ENCODE data around the gene AIG1.

Gene AIG1

DNA sequence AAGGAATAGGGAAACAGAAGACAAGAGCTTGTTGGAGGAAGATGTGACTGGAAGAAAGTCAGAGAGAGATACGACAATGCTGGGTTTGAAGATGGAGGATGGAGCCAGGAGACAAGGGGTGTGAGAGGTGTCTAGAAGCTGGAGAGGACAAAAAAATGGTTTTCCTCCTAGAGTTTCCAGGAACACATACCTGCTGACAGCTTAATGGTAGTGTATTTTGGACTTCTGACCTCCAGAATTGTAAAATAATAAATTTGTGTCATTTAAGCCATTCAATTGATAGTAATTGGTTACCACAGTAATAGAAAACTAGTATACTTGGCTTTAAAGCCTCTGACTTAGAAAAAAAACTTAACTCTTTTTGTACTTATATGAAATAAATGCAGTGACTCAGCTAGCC lies 3.6 kb downstream of the AIG1 start:
- H3K27me3 Mint-ChIP-seq (ENCODE audit: low read depth, poor library complexity) = no peaks in the 10 kb centered on the region
- no peak for DNase-seq
- H3K27ac Mint-ChIP-seq = peak overlapping the region; percentile 59
- peaks cover 40% of the 10 kb centered on the region for H3K4me1 Mint-ChIP-seq
- H3K9me3 Mint-ChIP-seq = peaks cover 7% of the 10 kb centered on the region
- no peak overlapping the region for H3K4me3 Mint-ChIP-seq
- H3K36me3 Mint-ChIP-seq (ENCODE audit: low read depth) = peaks cover 13% of the 10 kb centered on the region
- TF ChIP-seq, protein P1, sequence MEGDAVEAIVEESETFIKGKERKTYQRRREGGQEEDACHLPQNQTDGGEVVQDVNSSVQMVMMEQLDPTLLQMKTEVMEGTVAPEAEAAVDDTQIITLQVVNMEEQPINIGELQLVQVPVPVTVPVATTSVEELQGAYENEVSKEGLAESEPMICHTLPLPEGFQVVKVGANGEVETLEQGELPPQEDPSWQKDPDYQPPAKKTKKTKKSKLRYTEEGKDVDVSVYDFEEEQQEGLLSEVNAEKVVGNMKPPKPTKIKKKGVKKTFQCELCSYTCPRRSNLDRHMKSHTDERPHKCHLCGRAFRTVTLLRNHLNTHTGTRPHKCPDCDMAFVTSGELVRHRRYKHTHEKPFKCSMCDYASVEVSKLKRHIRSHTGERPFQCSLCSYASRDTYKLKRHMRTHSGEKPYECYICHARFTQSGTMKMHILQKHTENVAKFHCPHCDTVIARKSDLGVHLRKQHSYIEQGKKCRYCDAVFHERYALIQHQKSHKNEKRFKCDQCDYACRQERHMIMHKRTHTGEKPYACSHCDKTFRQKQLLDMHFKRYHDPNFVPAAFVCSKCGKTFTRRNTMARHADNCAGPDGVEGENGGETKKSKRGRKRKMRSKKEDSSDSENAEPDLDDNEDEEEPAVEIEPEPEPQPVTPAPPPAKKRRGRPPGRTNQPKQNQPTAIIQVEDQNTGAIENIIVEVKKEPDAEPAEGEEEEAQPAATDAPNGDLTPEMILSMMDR (IDR thresholded peaks at IDR 0.05) = no peak

DNA sequence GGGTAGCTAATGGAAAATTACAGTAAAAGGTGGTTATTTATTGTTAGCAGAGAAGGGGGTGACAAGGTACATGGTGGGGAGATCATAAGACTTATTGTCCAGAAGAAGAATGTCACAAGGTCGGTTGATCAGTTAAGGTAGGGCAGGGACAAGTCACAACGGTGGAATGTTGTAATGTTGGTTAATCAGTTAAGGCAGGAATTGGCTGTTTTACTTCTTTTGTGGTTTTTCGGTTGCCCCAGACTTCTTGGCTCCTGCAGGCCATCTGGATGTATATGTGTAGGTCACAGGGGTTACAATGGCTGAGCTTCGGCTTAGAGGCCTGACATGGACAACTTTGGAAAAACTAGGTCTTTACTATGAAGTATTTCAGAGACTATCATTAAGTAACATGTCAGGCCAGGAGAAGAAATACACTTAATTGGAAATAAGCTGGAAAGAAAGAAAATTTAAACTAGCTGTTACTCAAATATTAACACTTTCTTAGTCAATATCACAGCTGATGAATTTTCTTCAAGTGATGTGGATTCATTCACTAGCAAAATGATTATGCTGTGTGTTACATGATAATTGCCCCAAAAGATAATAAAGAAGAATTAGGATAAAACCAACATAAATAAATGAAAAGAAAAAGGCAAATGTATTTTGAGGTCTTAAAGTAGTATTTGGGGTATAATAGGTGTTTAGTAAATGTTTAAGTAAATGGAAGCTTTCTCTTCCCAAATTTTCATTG lies 4.4 kb downstream of the AIG1 start:
- Mint-ChIP-seq H3K36me3 (ENCODE audit: low read depth) (peaks cover 13% of the 10 kb centered on the region), H3K4me1 (peaks cover 31% of the 10 kb centered on the region), H3K9me3 (peaks cover 7% of the 10 kb centered on the region), H3K4me3 (no peak overlapping the region), H3K27ac (no peak overlapping the region), H3K27me3 (ENCODE audit: low read depth, poor library complexity) (no peaks in the 10 kb centered on the region)
- no peak for DNase-seq
- TF ChIP-seq, protein P1 (IDR thresholded peaks at IDR 0.05) = no peak

GRCh38 chr6:143068001-143068400 lies 7.3 kb downstream of the AIG1 start:
- Mint-ChIP-seq H3K9me3 (peaks cover 11% of the 10 kb centered on the region), H3K27me3 (ENCODE audit: low read depth, poor library complexity) (no peaks in the 10 kb centered on the region), H3K4me1 (peaks cover 12% of the 10 kb centered on the region), H3K36me3 (ENCODE audit: low read depth) (peaks cover 26% of the 10 kb centered on the region), H3K27ac (no peak overlapping the region), H3K4me3 (no peak overlapping the region)
- TF ChIP-seq, protein P1 (IDR thresholded peaks at IDR 0.05) = no peak
- no peak for DNase-seq

- H3K4me1 Mint-ChIP-seq = no peaks in the 10 kb centered on the region
- TF ChIP-seq, protein P1 (IDR thresholded peaks at IDR 0.05) = no peak
- H3K9me3 Mint-ChIP-seq = peaks cover 32% of the 10 kb centered on the region
- no peak overlapping the region for H3K27ac Mint-ChIP-seq
- H3K36me3 Mint-ChIP-seq (ENCODE audit: low read depth) = peaks cover 44% of the 10 kb centered on the region
- no peak for DNase-seq
- no peak overlapping the region for H3K4me3 Mint-ChIP-seq
- H3K27me3 Mint-ChIP-seq (ENCODE audit: low read depth, poor library complexity) = no peaks in the 10 kb centered on the region
Observed at GRCh38 chr6:143074101-143074500, 13.4 kb downstream of the AIG1 start.

GRCh38 chr6:143074670-143075318 lies 14.1 kb downstream of the AIG1 start:
- TF ChIP-seq, protein P1 (IDR thresholded peaks at IDR 0.05) = no peak
- no peak overlapping the region for H3K4me3 Mint-ChIP-seq
- H3K36me3 Mint-ChIP-seq (ENCODE audit: low read depth) = peaks cover 47% of the 10 kb centered on the region
- no peaks in the 10 kb centered on the region for H3K27me3 Mint-ChIP-seq (ENCODE audit: low read depth, poor library complexity)
- no peak for DNase-seq
- H3K4me1 Mint-ChIP-seq = no peaks in the 10 kb centered on the region
- peaks cover 32% of the 10 kb centered on the region for H3K9me3 Mint-ChIP-seq
- no peak overlapping the region for H3K27ac Mint-ChIP-seq

Data from nephron progenitor cell (in vitro differentiated cells).